GM19467 (cell line): ENCODE results near the gene SYTL5.

Source experiments
- ATAC-seq: cut with Tn5 transposase; IDR thresholded peaks from one replicate; pipeline ENCODE4 v1.9.1; 2021; ENCODE audit warnings: mild to moderate bottlenecking, moderate library complexity; ENCODE audit not compliant: unreplicated experiment

SYTL5 gene

GRCh38 chrX:38018766-38019425 lies 12.5 kb downstream of the SYTL5 start:
- ATAC-seq, result no peak

GRCh38 chrX:38028300-38028699 lies 21.9 kb downstream of the SYTL5 start:
- ATAC-seq, result no peak

- no peak for ATAC-seq
Observed at GRCh38 chrX:38036466-38036865, 30.1 kb downstream of the SYTL5 start.

- ATAC-seq, result no peak
Observed at GRCh38 chrX:38038501-38038900, 32.1 kb downstream of the SYTL5 start.

- ATAC-seq, result no peak
Observed at GRCh38 chrX:38041237-38041636, 34.9 kb downstream of the SYTL5 start.

- ATAC-seq, result no peak
Observed at GRCh38 chrX:38044701-38045100, 38.3 kb downstream of the SYTL5 start.

GRCh38 chrX:38045538-38046096 lies 39.3 kb downstream of the SYTL5 start:
- ATAC-seq, result no peak

- no peak for ATAC-seq
Observed at GRCh38 chrX:38048886-38049285, 42.5 kb downstream of the SYTL5 start.

GRCh38 chrX:38050806-38051205 lies 44.5 kb downstream of the SYTL5 start:
- no peak for ATAC-seq

- ATAC-seq, result no peak
Observed at GRCh38 chrX:38052096-38052495, 45.7 kb downstream of the SYTL5 start.

GRCh38 chrX:38055170-38055847 lies 49.0 kb downstream of the SYTL5 start:
- ATAC-seq, result no peak

- no peak for ATAC-seq
Observed at GRCh38 chrX:38060331-38060878, 54.1 kb downstream of the SYTL5 start.

GRCh38 chrX:38061335-38061734 lies 55.0 kb downstream of the SYTL5 start:
- no peak for ATAC-seq

GRCh38 chrX:38066934-38067333 lies 60.6 kb downstream of the SYTL5 start:
- ATAC-seq, result no peak

- ATAC-seq, result no peak
Observed at GRCh38 chrX:38069273-38069672, 62.9 kb downstream of the SYTL5 start.

GRCh38 chrX:38069991-38070390 lies 63.6 kb downstream of the SYTL5 start:
- no peak for ATAC-seq

GRCh38 chrX:38079463-38079862 lies 73.1 kb downstream of the SYTL5 start:
- no peak for ATAC-seq

- no peak for ATAC-seq
Observed at GRCh38 chrX:38080808-38081207, 74.5 kb downstream of the SYTL5 start.

GRCh38 chrX:38081909-38082308 lies 75.6 kb downstream of the SYTL5 start:
- no peak for ATAC-seq

- no peak for ATAC-seq
Observed at GRCh38 chrX:38082309-38082708, 76.0 kb downstream of the SYTL5 start.

- ATAC-seq, result no peak
Observed at GRCh38 chrX:38085813-38086212, 79.5 kb downstream of the SYTL5 start.
